H1 (cell line): Measurements from ENCODE around the gene UBA5. TPM values are rescaled to one million over a fixed set of nuclear protein-coding genes. Genes with fewer than 3 reads are reported as not detected.

Experiments used
- BRCA1 ChIP-seq: IDR thresholded peaks from 2 replicates; pipeline ENCODE4 v1.6.1; 2012; ENCODE audit warnings: low read depth, low read length, improper control_type of control experiment
- CTCF ChIP-seq, 3 experiments: IDR thresholded peaks; 1 replicate in 2 of 3; 2 replicates in 1 of 3; pipeline versions ENCODE4 v1.5.1 to v1.6.1; 2011; ENCODE audit warnings: low read length in 3 of 3, mild to moderate bottlenecking in 3 of 3, inconsistent platforms in 2 of 3, low read depth in 1 of 3, moderate library complexity in 1 of 3; ENCODE audit not compliant: insufficient read depth in 1 of 3; ENCODE audit errors: control extremely low read depth in 1 of 3
- KDM1A ChIP-seq: fragments of 200-600, 300-600 bp; sonication (generic); IDR thresholded peaks from 2 replicates; pipeline ENCODE4 v1.7.1; 2016; ENCODE audit warnings: mild to moderate bottlenecking, low read length, borderline replicate concordance
- KDM4A ChIP-seq: IDR thresholded peaks from one replicate; pipeline ENCODE4 v1.7.1; 2012; ENCODE audit warnings: low read depth, mild to moderate bottlenecking, moderate library complexity, low read length, inconsistent platforms; ENCODE audit not compliant: severe bottlenecking
- PHF8 ChIP-seq: fragments of 200-600 bp; sonication (generic); conservative IDR thresholded peaks from 2 replicates; pipeline ENCODE4 v1.7.1; 2012; ENCODE audit warnings: low read depth, mild to moderate bottlenecking, inconsistent platforms, low read length, moderate library complexity
- TAF1 ChIP-seq: IDR thresholded peaks from 2 replicates; pipeline ENCODE4 v1.6.1; 2011; ENCODE audit warnings: mild to moderate bottlenecking, low read depth, low read length
- TCF12 ChIP-seq: IDR thresholded peaks from 2 replicates; pipeline ENCODE4 v1.6.1; 2011; ENCODE audit warnings: low read depth, mild to moderate bottlenecking, low read length
- polyA plus RNA-seq, 7 experiments: library from polyadenylated mRNA; depleted of rRNA in 3 of 7; stranded (reverse) in 5 of 7; unstranded in 2 of 7; fragments of >200 nt in 5 of 7; fragments of 200-250 nt in 2 of 7; gene quantifications; 1 replicate in 5 of 7; 2 replicates in 1 of 7; 4 replicates in 1 of 7; pipeline versions ENCODE4 v1.2.1 to v1.2.3, GENCODE V29; 2011 to 2013; ENCODE audit warnings: missing spikeins in 2 of 7, mixed read lengths in 2 of 7
- total RNA-seq: library from RNA; stranded (reverse); fragmentation: NEBNext Ultra II Directional; extraction: Animal tissue kit (Norgen Biotek cat#: 25700); gene quantifications from 2 replicates; pipeline ENCODE4 v1.2.1, GENCODE V29; 2021

The UBA5 gene
- total and polyA plus RNA-seq, 2 of the 8 experiments (the other 6 are each of a cell fraction or from before 2014, with no cell fraction given), result 11.0 to 28.0 TPM

DNA sequence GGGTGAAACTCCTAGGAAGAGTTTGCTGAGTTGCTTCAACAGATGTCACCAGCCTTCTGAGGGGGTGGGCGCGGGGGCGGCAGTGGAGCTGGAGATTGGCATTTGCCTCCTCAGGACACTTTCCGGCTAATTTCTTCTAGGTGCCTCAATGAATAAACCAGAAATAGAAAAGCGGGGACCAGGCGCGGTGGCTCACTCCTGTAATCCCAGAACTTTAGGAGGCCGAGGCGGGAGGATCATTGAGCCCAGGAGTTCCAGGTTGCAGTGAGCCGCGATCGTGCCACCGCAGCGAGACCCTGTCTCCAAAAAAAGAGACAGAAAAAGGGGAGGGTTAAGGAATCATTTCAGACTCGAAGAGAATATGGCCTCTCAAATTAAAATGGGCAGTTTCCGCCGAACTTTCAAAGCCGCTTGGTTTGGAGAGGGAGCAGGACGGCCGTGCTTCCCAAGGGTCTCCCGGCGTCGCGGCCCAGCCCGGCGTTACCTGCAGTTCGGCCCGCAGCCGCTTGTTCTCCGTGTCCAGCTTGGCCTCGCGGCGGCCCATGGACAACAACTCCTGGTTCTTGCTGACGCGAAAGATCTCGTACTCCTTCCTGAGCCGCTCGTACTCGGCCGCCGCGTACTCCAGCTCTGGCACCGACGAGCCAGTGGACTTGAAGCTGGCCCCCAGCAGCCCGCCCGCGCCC is 61.5 kb downstream of the UBA5 start (continued):
- TF ChIP-seq KDM1A, result peak; percentile 92
- no peak for TF ChIP-seq TCF12
- peak in 2 of 3 experiments; percentile 32 to 34; a peak in 2 of 4 replicates for TF ChIP-seq CTCF (IDR thresholded peaks at IDR 0.05; ENCODE audit: control extremely low read depth in 1 of 3, insufficient read depth in 1 of 3, low read depth in 1 of 3, low read length in 3 of 3)
- peak; percentile 95 for TF ChIP-seq KDM4A
- TF ChIP-seq PHF8, result no peak
- TF ChIP-seq BRCA1, result no peak
- TF ChIP-seq TAF1, result peak; percentile 33
